ENCODE data around the gene PLEKHG4.

- no peak for TF ChIP-seq CTCF (IDR thresholded peaks at IDR 0.05; ENCODE audit: low read depth, low read length)
- TF ChIP-seq EZH2phosphoT487 (IDR thresholded peaks at IDR 0.05; ENCODE audit: low read depth), result no peak
Measured at GRCh38 chr16:67291461-67291860, 12.1 kb downstream of the PLEKHG4 start.

Measured in OCI-LY3 (cell line).